ENCODE measurements around the gene MELTF. TPM values are rescaled to one million over a fixed set of nuclear protein-coding genes. Genes with fewer than 3 reads are reported as not detected.

Gene MELTF
- total and polyA plus RNA-seq, 4 donors = 3.9 to 11.6 (median 7.7) TPM

DNA sequence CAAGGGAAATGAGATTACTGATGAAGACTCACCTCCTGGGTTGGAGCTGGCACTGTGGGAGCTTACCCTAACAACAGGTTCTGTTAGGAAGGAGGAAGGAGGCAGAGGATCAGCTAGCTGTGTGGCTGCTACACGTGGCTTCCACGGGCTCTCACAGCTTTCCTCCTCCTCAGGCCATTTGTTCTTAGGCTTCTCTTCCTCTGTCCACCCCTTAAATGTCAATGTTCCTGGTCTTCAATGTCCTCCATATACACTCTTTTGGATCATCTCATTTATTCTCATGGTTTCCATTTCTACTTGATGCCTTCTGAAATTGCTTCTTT is 66.0 kb downstream of the MELTF start:
- H3K27ac ChIP-seq (ENCODE audit: low read depth, low read length) = no peak overlapping the region
- peaks cover 22% of the 10 kb centered on the region for H3K4me1 ChIP-seq (ENCODE audit: control insufficient read depth, insufficient read depth, low read length)
- peaks cover 16% of the 10 kb centered on the region for H3K36me3 ChIP-seq (ENCODE audit: control insufficient read depth, insufficient read depth, low read length)
- H3K9me3 ChIP-seq (ENCODE audit: control insufficient read depth, insufficient read depth, low read length) = no peaks in the 10 kb centered on the region
- WGBS (ENCODE audit: insufficient coverage) = 85% methylated on average over 2 of the region's 2 CpGs
- no peak overlapping the region for H3K4me3 ChIP-seq (ENCODE audit: low read depth, low read length)
- DNase-seq (ENCODE audit: low read depth in 4 of 6, low spot score in 6 of 6) = no peak
- H3K27me3 ChIP-seq (ENCODE audit: control insufficient read depth, insufficient read depth, low read length) = peaks cover 25% of the 10 kb centered on the region

DNA sequence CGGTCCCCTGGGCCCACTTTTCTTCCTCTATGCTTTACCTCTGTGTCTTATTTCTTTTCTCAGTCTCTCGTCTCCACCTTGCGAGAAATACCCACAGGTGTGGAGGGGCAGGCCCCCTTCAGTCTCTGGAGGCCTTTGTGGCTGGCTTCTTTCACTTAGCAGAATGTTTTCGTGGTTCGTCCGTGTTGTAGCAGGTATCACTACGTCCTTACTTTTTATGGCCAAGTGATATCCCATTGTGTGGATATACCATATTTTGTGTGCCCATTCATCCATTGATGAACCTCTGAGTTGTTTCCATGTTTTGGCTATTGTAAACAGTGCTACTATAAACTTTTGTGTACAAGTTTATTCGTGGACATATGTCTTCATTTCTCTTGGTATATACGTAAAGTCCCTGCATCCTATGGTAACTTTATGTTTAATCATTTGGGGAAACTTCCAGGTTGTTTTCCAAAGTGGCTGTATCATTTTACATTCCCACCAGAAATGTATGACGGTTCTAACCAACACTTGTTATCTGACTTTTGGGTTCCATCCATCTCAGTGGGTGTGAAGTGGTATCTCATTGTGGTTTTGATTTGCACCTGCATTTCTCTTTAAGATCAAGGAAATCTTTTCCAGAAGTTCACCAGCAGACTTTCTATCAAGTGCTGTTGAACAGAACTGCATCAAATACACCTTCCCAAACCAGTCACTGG is 66.5 kb downstream of the MELTF start:
- Histone ChIP-seq H3K4me3 (ENCODE audit: low read depth, low read length) (no peak overlapping the region), H3K27me3 (ENCODE audit: control insufficient read depth, insufficient read depth, low read length) (peaks cover 22% of the 10 kb centered on the region), H3K27ac (ENCODE audit: low read depth, low read length) (no peak overlapping the region), H3K4me1 (ENCODE audit: control insufficient read depth, insufficient read depth, low read length) (peaks cover 18% of the 10 kb centered on the region), H3K36me3 (ENCODE audit: control insufficient read depth, insufficient read depth, low read length) (peaks cover 16% of the 10 kb centered on the region), H3K9me3 (ENCODE audit: control insufficient read depth, insufficient read depth, low read length) (no peaks in the 10 kb centered on the region)
- DNase-seq (ENCODE audit: low read depth in 4 of 6, low spot score in 6 of 6) = no peak
- 73% methylated on average over 3 of the region's 10 CpGs for WGBS (ENCODE audit: insufficient coverage)

DNA sequence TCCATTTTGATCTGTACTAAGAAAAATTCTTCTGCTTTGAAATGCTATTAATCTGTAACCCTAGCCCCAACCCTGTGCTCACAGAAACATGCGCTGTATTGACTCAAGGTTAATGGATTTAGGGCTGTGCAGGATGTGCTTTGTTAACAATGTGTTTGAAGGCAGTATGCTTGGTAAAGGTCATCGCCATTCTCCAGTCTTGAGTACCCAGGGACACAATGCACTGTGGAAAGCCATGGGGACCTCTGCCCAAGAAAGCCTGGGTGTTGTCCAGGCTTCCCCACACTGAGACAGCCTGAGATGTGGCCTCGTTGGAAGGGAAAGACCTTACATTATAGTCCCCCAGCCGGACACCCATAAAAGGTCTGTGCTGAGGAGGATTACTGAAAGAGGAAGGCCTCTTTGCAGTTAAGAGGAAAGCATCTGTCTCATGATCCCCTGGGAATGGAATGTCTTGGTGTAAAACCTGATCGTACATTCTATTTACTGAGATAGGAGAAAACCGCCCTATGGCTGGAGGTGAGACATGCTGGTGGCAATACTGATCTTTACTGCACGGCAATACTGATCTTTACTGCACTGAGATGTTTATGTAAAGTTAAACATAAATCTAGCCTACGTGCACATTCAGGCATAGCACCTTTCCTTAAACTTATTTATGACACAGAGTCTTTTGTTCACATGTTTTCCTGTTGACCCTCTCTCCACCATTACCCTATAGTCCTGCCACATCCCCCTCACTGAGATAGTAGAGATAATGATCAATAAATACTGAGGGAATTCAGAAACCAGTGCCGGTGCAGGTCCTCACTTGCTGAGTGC is 67.3 kb downstream of the MELTF start:
- WGBS (ENCODE audit: insufficient coverage) = 69% methylated on average over 1 of the region's 9 CpGs
- H3K36me3 ChIP-seq (ENCODE audit: control insufficient read depth, insufficient read depth, low read length) = peaks cover 16% of the 10 kb centered on the region
- no peak overlapping the region for H3K27ac ChIP-seq (ENCODE audit: low read depth, low read length)
- no peak overlapping the region for H3K4me3 ChIP-seq (ENCODE audit: low read depth, low read length)
- H3K9me3 ChIP-seq (ENCODE audit: control insufficient read depth, insufficient read depth, low read length) = no peaks in the 10 kb centered on the region
- no peak for DNase-seq (ENCODE audit: low read depth in 4 of 6, low spot score in 6 of 6)
- peaks cover 11% of the 10 kb centered on the region for H3K4me1 ChIP-seq (ENCODE audit: control insufficient read depth, insufficient read depth, low read length)
- H3K27me3 ChIP-seq (ENCODE audit: control insufficient read depth, insufficient read depth, low read length) = peaks cover 14% of the 10 kb centered on the region

DNA sequence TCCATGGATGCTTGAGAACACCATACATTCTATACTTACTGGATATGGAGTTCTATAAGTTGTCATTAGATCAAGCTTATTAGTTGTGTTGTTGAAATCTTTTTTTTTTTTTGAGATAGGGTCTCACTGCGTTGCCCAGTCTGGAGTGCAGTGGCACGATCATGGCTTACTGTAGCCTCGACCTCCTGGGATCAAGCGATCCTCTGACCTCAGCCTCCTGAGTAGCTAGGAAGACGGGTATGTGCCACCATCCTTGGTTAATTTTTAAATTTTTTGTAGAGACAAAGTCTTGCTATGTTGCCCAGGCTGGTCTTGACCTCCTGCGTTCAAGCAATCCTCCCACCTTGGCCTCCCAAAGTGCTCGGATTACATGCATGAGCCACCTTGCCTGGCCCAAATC is 74.8 kb downstream of the MELTF start:
- Histone ChIP-seq H3K36me3 (ENCODE audit: control insufficient read depth, insufficient read depth, low read length) (peaks cover 4% of the 10 kb centered on the region), H3K27me3 (ENCODE audit: control insufficient read depth, insufficient read depth, low read length) (no peaks in the 10 kb centered on the region), H3K9me3 (ENCODE audit: control insufficient read depth, insufficient read depth, low read length) (no peaks in the 10 kb centered on the region), H3K27ac (ENCODE audit: low read depth, low read length) (no peak overlapping the region), H3K4me1 (ENCODE audit: control insufficient read depth, insufficient read depth, low read length) (no peaks in the 10 kb centered on the region), H3K4me3 (ENCODE audit: low read depth, low read length) (no peak overlapping the region)
- WGBS (ENCODE audit: insufficient coverage) = 100% methylated on average over 1 of the region's 7 CpGs
- DNase-seq (ENCODE audit: low read depth in 4 of 6, low spot score in 6 of 6) = no peak

Other genes starting within 250 kb of the MELTF start
- 10 to 100 TPM; 41.8 to 64.9 TPM for gene SENP5, start 161.9 kb downstream of the MELTF start, total RNA-seq
- 10 to 100 TPM; 29.0 to 38.4 TPM for gene SENP5, start 161.9 kb downstream of the MELTF start, polyA plus RNA-seq (ENCODE audit: insufficient read length in 2 of 2)
- gene NCBP2, start 87.3 kb downstream of the MELTF start, total RNA-seq = 10 to 100 TPM; 53.3 to 67.1 TPM
- gene NCBP2, start 87.3 kb downstream of the MELTF start, polyA plus RNA-seq (ENCODE audit: insufficient read length in 2 of 2) = 100 to 1,000 TPM; 121 to 143 TPM
- gene PIGZ, start 61.0 kb downstream of the MELTF start, total RNA-seq = 1 to 10 TPM; 3.0 to 4.6 TPM
- gene PIGZ, start 61.0 kb downstream of the MELTF start, polyA plus RNA-seq (ENCODE audit: insufficient read length in 2 of 2) = 10 to 100 TPM in 1 of 2 donors, 1 to 10 TPM in 1; 9.1 to 15.0 TPM